ENCODE measurements around the gene PCSK4. TPM values are rescaled to one million over a fixed set of nuclear protein-coding genes. Genes with fewer than 3 reads are reported as not detected.

PCSK4 gene
- polyA plus RNA-seq, 1 donor (not counting 4 experiments of a cell fraction or from before 2014, with no cell fraction given): 0.25 TPM

DNA sequence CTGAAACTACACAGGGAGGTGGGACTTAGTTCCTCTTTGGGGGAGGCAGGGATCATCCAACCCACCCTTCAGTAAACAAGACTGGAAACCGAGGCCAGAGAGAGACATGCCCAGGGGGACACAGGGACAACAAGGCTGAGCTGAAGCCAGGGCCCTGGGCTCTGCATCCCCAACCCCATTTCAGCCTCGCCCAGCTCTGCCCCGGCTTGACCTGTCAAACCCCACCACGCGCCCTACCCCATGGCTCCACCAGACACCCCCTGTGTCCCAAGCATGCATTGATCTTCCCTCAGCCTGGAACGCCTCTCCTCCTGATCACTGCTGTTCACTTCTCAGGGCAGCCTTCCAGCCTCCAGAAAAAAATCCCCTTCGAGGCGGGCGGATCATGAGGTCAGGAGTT, 42.2 kb downstream of the PCSK4 start:
- no peaks in the 10 kb centered on the region for H3K9me3 ChIP-seq (ENCODE audit: control insufficient read depth, low read depth, low read length)
- H3K4me3 ChIP-seq (ENCODE audit: control insufficient read depth in 2 of 3, extremely low read depth in 1 of 3, insufficient read depth in 2 of 3, low read depth in 1 of 3, low read length in 3 of 3): no peak overlapping the region
- H3K27ac ChIP-seq (ENCODE audit: control insufficient read depth, insufficient read depth, low read length): no peak overlapping the region
- H3K36me3 ChIP-seq (ENCODE audit: control insufficient read depth in 2 of 2, extremely low read depth in 1 of 2, insufficient read depth in 2 of 2, low read length in 2 of 2): no peaks in the 10 kb centered on the region
- no peak overlapping the region for H3K9ac ChIP-seq (ENCODE audit: control insufficient read depth, extremely low read depth, insufficient read depth, low read length)
- no peaks in the 10 kb centered on the region for H3K79me2 ChIP-seq (ENCODE audit: control insufficient read depth, insufficient read depth, low read length)
- no peak for FAIRE-seq
- no peak overlapping the region for H2AFZ ChIP-seq (ENCODE audit: control insufficient read depth, low read length)
- DNase-seq (ENCODE audit: low read depth, low spot score): no peak
- peaks cover 4% of the 10 kb centered on the region for H4K20me1 ChIP-seq (ENCODE audit: control insufficient read depth, extremely low read depth, insufficient read depth, low read length)
- H3K4me1 ChIP-seq (ENCODE audit: control insufficient read depth, extremely low read depth, insufficient read depth, low read length): peaks cover 6% of the 10 kb centered on the region
- H3K4me2 ChIP-seq (ENCODE audit: control insufficient read depth, extremely low read depth, insufficient read depth, low read depth, low read length): no peak overlapping the region
- H3K27me3 ChIP-seq (ENCODE audit: control insufficient read depth, extremely low read depth, insufficient read depth, low read length): peaks cover 73% of the 10 kb centered on the region
- H3K9me1 ChIP-seq (ENCODE audit: control insufficient read depth, extremely low read depth, insufficient read depth, low read length): peaks cover 3% of the 10 kb centered on the region
- dilution Hi-C loops (cut with MboI; ENCODE audit: extremely low pct_ligation_motif_present, low sequenced_read_pairs): no loop called here
- TF ChIP-seq, protein P1, sequence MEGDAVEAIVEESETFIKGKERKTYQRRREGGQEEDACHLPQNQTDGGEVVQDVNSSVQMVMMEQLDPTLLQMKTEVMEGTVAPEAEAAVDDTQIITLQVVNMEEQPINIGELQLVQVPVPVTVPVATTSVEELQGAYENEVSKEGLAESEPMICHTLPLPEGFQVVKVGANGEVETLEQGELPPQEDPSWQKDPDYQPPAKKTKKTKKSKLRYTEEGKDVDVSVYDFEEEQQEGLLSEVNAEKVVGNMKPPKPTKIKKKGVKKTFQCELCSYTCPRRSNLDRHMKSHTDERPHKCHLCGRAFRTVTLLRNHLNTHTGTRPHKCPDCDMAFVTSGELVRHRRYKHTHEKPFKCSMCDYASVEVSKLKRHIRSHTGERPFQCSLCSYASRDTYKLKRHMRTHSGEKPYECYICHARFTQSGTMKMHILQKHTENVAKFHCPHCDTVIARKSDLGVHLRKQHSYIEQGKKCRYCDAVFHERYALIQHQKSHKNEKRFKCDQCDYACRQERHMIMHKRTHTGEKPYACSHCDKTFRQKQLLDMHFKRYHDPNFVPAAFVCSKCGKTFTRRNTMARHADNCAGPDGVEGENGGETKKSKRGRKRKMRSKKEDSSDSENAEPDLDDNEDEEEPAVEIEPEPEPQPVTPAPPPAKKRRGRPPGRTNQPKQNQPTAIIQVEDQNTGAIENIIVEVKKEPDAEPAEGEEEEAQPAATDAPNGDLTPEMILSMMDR (optimal IDR thresholded peaks at IDR 0.05 in 1 of 3, IDR thresholded peaks at IDR 0.05 in 1 of 3, conservative IDR thresholded peaks at IDR 0.05 in 1 of 3; ENCODE audit: extremely low read depth in 1 of 3, insufficient read depth in 2 of 3, low read length in 3 of 3): no peak
- no peak for TF ChIP-seq EZH2 (IDR thresholded peaks at IDR 0.05; ENCODE audit: low read length)

DNA sequence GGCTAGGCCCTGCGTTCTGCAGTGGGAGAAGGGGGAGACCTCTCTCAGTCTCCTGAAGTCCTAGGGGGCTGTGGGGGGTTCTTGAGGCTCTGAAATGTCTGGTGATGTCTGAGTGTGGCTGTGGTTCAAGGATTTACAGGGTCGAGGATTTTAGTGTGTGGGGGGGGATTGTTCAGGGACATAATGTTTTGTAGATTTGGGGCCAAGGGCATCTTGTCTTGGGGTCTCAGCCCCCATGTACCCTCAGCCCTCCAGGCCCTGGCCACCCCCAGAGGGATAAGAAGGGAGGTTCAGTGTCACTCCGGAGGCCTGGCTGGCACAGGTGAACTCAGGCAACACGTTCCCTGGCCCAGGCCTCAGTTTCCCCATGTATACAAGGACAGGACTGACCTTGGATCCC, 42.6 kb downstream of the PCSK4 start:
- no peak overlapping the region for H3K4me3 ChIP-seq (ENCODE audit: control insufficient read depth in 2 of 3, extremely low read depth in 1 of 3, insufficient read depth in 2 of 3, low read depth in 1 of 3, low read length in 3 of 3)
- no peaks in the 10 kb centered on the region for H3K9me3 ChIP-seq (ENCODE audit: control insufficient read depth, low read depth, low read length)
- dilution Hi-C loops (cut with MboI; ENCODE audit: extremely low pct_ligation_motif_present, low sequenced_read_pairs): no loop called here
- no peak for DNase-seq (ENCODE audit: low read depth, low spot score)
- TF ChIP-seq, protein P1 (optimal IDR thresholded peaks at IDR 0.05 in 1 of 3, IDR thresholded peaks at IDR 0.05 in 1 of 3, conservative IDR thresholded peaks at IDR 0.05 in 1 of 3; ENCODE audit: extremely low read depth in 1 of 3, insufficient read depth in 2 of 3, low read length in 3 of 3): no peak
- no peak for TF ChIP-seq EZH2 (IDR thresholded peaks at IDR 0.05; ENCODE audit: low read length)
- no peaks in the 10 kb centered on the region for H3K79me2 ChIP-seq (ENCODE audit: control insufficient read depth, insufficient read depth, low read length)
- H3K4me2 ChIP-seq (ENCODE audit: control insufficient read depth, extremely low read depth, insufficient read depth, low read depth, low read length): no peak overlapping the region
- no peak overlapping the region for H2AFZ ChIP-seq (ENCODE audit: control insufficient read depth, low read length)
- H3K27ac ChIP-seq (ENCODE audit: control insufficient read depth, insufficient read depth, low read length): no peak overlapping the region
- peaks cover 6% of the 10 kb centered on the region for H3K4me1 ChIP-seq (ENCODE audit: control insufficient read depth, extremely low read depth, insufficient read depth, low read length)
- H3K9ac ChIP-seq (ENCODE audit: control insufficient read depth, extremely low read depth, insufficient read depth, low read length): no peak overlapping the region
- H3K9me1 ChIP-seq (ENCODE audit: control insufficient read depth, extremely low read depth, insufficient read depth, low read length): peaks cover 3% of the 10 kb centered on the region
- no peak for FAIRE-seq
- peaks cover 68% of the 10 kb centered on the region for H3K27me3 ChIP-seq (ENCODE audit: control insufficient read depth, extremely low read depth, insufficient read depth, low read length)
- H3K36me3 ChIP-seq (ENCODE audit: control insufficient read depth in 2 of 2, extremely low read depth in 1 of 2, insufficient read depth in 2 of 2, low read length in 2 of 2): peaks cover 0 to 4% of the 10 kb centered on the region in 2 experiments
- peaks cover 4% of the 10 kb centered on the region for H4K20me1 ChIP-seq (ENCODE audit: control insufficient read depth, extremely low read depth, insufficient read depth, low read length)
